Kidney (tissue), 14 donors: ENCODE results near the gene LMBRD2. TPM values are rescaled to one million over a fixed set of nuclear protein-coding genes. Genes with fewer than 3 reads are reported as not detected.
A peak's percentile ranks its signal among the peaks of the same experiment; 100 is the strongest.

Experiments used
- DNase-seq, 5 donors: peaks; one replicate each; pipeline ENCODE4 v3.0.0-alpha.2; 2013 to 2020
- FAIRE-seq: peaks from 2 replicates; lab custom pipeline; 2012; peaks lifted over from hg19 to GRCh38; lab: Jason Lieb, UNC
- H3K27ac ChIP-seq, 2 donors: one replicate each; pipeline ENCODE4 v1.7.0; 2013; ENCODE audit warnings: low read depth in 2 of 2, low read length in 2 of 2, inconsistent platforms in 1 of 2
- H3K27me3 ChIP-seq: one replicate; pipeline ENCODE4 v1.7.1; 2013; ENCODE audit warnings: low read length, inconsistent platforms; ENCODE audit not compliant: control insufficient read depth, insufficient read depth
- H3K36me3 ChIP-seq, 3 donors: one replicate each; pipeline versions ENCODE4 v1.7.0 to v1.7.1; 2013; ENCODE audit warnings: low read length in 3 of 3, control low read depth in 1 of 3, inconsistent platforms in 1 of 3; ENCODE audit not compliant: insufficient read depth in 3 of 3, control insufficient read depth in 2 of 3
- H3K4me1 ChIP-seq, 3 donors: one replicate each; pipeline versions ENCODE4 v1.7.0 to v1.7.1; 2013; ENCODE audit warnings: low read length in 3 of 3, inconsistent platforms in 1 of 3, low read depth in 1 of 3; ENCODE audit not compliant: control insufficient read depth in 2 of 3, insufficient read depth in 2 of 3
- H3K4me3 ChIP-seq, 3 donors: one replicate each; pipeline versions ENCODE4 v1.7.0 to v1.8.1; 2013; ENCODE audit warnings: low read length in 3 of 3, control low read depth in 1 of 3, inconsistent platforms in 1 of 3
- H3K9ac ChIP-seq, 3 donors: one replicate each; pipeline versions ENCODE4 v1.7.0 to v1.7.1; 2013; ENCODE audit warnings: low read length in 3 of 3, control low read depth in 1 of 3, inconsistent platforms in 1 of 3
- H3K9me3 ChIP-seq, 3 donors: one replicate each; pipeline versions ENCODE4 v1.7.0 to v1.7.1; 2013; ENCODE audit warnings: low read length in 3 of 3, control low read depth in 1 of 3, inconsistent platforms in 1 of 3; ENCODE audit not compliant: control insufficient read depth in 2 of 3, insufficient read depth in 1 of 3
- CTCF ChIP-seq: IDR thresholded peaks from 3 replicates; pipeline ENCODE4 v1.5.1; 2012; ENCODE audit warnings: mild to moderate bottlenecking, moderate library complexity, borderline replicate concordance; ENCODE audit not compliant: insufficient read depth; ENCODE audit errors: extremely low read depth
- intact Hi-C: fragments of 100-400 bp; cut with DNase I; formaldehyde crosslinking; loops from one replicate; pipeline ENCODE4 v1.11.1; 2022
- polyA plus RNA-seq: library from polyadenylated mRNA; stranded (reverse); fragments of 350-450 nt; fragmentation: Illumina TruSeq; extraction: RNeasy Lipid Tissue Mini Kit (QIAGEN cat#74804); gene quantifications from one replicate; pipeline ENCODE4 v1.2.3, GENCODE V29; 2014; ENCODE audit warnings: low read depth, low replicate concordance; ENCODE audit not compliant: insufficient read depth
- total RNA-seq: library from RNA; stranded (reverse); fragmentation: NEBNext Ultra II Directional; extraction: Animal tissue kit (Norgen Biotek cat#: 25700); gene quantifications from one replicate; pipeline ENCODE4 v1.2.1, GENCODE V29; 2021
- donor health status: control.
- donor health status: control.
- donor health status: control.
- donor health status: control.
- donor health status: control.
- donor health status: DM: yes; HTN: yes; CAD: no.
- donor health status: Normal renal cell carcinoma (clear cell type).

Gene LMBRD2
- total and polyA plus RNA-seq, 2 donors from 2014 or later = 4.0 to 13.6 TPM

DNA sequence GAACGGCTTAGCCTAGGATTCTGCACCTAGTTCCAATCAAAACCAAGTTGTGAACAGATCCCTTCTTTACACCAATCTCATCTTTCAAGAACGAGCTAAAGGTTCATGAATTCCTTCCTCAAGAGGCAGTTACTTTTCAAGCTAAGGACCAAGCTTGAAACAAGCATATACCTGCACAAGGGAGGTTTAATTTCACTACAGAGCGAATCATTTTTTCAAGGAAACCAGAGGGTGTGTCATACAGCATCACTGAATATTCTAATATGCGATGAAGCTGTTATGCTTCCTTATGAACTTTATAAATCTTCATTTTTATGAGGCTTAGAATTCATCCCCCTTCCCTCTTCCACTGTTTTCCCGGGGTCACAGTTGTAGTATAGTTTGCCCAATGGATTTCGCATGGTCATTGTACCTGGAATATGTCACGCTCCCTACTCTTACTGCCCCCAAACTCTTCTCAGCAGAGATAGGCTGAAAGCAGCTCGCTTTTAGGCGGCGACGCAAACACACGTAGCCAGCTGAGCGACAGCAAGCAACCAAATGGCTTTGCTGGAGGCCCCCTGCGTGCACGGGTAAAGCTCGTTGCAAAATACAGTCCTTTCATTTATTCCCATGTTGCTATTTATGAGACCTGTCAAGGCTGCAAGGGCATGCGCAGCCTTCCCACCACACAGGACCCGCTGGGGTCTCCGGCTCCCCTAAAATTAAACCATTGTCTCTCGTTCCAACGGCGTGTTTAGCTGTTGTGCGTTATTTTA lies 832 bp downstream of the LMBRD2 start:
- Histone ChIP-seq H3K27me3 (no peaks in the 10 kb centered on the region), H3K9ac (peak overlapping the region; percentile 58 to 81 (median 80)), H3K9me3 (no peaks in the 10 kb centered on the region), H3K4me1 (peaks cover 2 to 10% (median 7%) of the 10 kb centered on the region in 3 donors), H3K27ac (no peak overlapping the region), H3K4me3 (peak overlapping the region; percentile 76 to 99 (median 98)), H3K36me3 (no peaks in the 10 kb centered on the region)
- FAIRE-seq = no peak
- peak; percentile 50 to 79 (median 70) for DNase-seq
- TF ChIP-seq CTCF = no peak
- intact Hi-C loops = no loop called here

DNA sequence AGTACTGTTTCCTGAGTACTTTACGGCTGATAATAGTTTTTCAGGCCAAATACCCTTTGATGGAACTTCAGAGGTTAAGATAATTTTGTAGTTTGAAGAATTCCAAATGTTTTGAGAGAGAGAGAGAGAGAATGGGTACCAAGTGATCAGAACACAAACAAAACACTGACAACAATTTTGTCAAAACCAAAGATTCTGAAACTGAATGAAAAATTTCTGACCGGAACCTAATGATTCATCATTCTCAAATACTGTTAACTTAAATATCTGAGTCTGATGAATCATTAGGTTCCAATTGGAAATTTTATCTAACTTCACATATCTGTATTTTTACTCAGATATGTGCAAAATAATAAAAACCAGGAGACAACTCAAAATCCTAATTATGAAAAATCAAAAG lies 4.0 kb downstream of the LMBRD2 start:
- no peaks in the 10 kb centered on the region for H3K27me3 ChIP-seq
- H3K4me1 ChIP-seq = peaks cover 2 to 8% (median 4%) of the 10 kb centered on the region in 3 donors
- intact Hi-C loops = no loop called here
- no peak for TF ChIP-seq CTCF
- FAIRE-seq (no peak), DNase-seq (no peak)
- no peaks in the 10 kb centered on the region for H3K36me3 ChIP-seq
- no peak overlapping the region for H3K27ac ChIP-seq
- H3K4me3 ChIP-seq = no peak overlapping the region
- no peak overlapping the region for H3K9ac ChIP-seq
- H3K9me3 ChIP-seq = no peaks in the 10 kb centered on the region

DNA sequence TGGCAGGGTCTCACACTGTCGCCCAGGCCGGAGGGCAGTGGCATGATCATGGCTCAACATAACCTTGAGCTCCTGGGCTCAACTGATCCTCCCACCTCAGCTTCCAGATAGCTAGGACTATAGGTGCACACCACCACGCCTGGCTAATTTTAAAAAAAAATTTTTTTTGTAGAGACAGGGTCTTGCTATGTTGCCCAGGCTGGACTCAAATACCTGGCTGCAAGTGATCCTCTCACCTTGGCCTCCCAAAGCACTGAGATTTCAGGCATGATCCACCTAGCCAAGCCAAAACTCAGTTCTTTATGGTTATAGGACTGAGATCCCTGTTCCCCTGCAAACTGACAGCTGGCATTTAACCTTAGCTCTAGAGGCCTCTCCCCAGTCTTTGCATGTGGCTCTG lies 5.3 kb downstream of the LMBRD2 start:
- FAIRE-seq (no peak), DNase-seq (no peak)
- Histone ChIP-seq H3K9me3 (no peaks in the 10 kb centered on the region), H3K36me3 (no peaks in the 10 kb centered on the region), H3K27me3 (no peaks in the 10 kb centered on the region), H3K9ac (no peak overlapping the region), H3K4me1 (peaks cover 2 to 8% (median 3%) of the 10 kb centered on the region in 3 donors), H3K27ac (no peak overlapping the region), H3K4me3 (no peak overlapping the region)
- TF ChIP-seq CTCF = no peak
- intact Hi-C loops = no loop called here
